ENCODE measurements around the gene ADD1.

Gene ADD1

GRCh38 chr4:2924765-2925301 lies 81.2 kb downstream of the ADD1 start:
- DNase-seq: no peak

GRCh38 chr4:2925496-2925895 lies 81.9 kb downstream of the ADD1 start:
- DNase-seq: no peak

- DNase-seq: no peak
Measured at GRCh38 chr4:2925931-2926860, 82.6 kb downstream of the ADD1 start.

GRCh38 chr4:2927016-2927695 lies 83.5 kb downstream of the ADD1 start:
- no peak for DNase-seq

- DNase-seq: no peak
Measured at GRCh38 chr4:2927696-2928075, 84.0 kb downstream of the ADD1 start.

GRCh38 chr4:2928242-2929176 lies 84.9 kb downstream of the ADD1 start:
- no peak for DNase-seq

GRCh38 chr4:2929469-2929868 lies 85.8 kb downstream of the ADD1 start:
- DNase-seq: no peak

GRCh38 chr4:2930135-2930757 lies 86.6 kb downstream of the ADD1 start:
- DNase-seq: no peak

- no peak for DNase-seq
Measured at GRCh38 chr4:2930758-2931511, 87.3 kb downstream of the ADD1 start.

GRCh38 chr4:2931512-2932301 lies 88.1 kb downstream of the ADD1 start:
- DNase-seq: no peak

- DNase-seq: no peak
Measured at GRCh38 chr4:2932321-2932950, 88.8 kb downstream of the ADD1 start.

- no peak for DNase-seq
Measured at GRCh38 chr4:2932951-2933565, 89.4 kb downstream of the ADD1 start.

GRCh38 chr4:2933566-2934076 lies 90.0 kb downstream of the ADD1 start:
- DNase-seq: no peak

GRCh38 chr4:2934077-2934812 lies 90.6 kb downstream of the ADD1 start:
- no peak for DNase-seq

- peak; percentile 62 for DNase-seq
Measured at GRCh38 chr4:2934813-2935761, 91.4 kb downstream of the ADD1 start.

GRCh38 chr4:2935762-2936743 lies 92.4 kb downstream of the ADD1 start:
- no peak for DNase-seq

Measured in NCI-H1694 (cell line).